Fibroblast of skin of right biceps (primary cell): ENCODE results near the gene EPHB1.
"Not testable (repeated sequence)": the region's sequence is repeated elsewhere in the genome, so short reads cannot be mapped to it uniquely, and the experiment has no call there.

ENCODE experiments used
- DNase-seq: peaks from one replicate; pipeline ENCODE4 v3.0.0-alpha.2; 2013

Gene EPHB1

DNA sequence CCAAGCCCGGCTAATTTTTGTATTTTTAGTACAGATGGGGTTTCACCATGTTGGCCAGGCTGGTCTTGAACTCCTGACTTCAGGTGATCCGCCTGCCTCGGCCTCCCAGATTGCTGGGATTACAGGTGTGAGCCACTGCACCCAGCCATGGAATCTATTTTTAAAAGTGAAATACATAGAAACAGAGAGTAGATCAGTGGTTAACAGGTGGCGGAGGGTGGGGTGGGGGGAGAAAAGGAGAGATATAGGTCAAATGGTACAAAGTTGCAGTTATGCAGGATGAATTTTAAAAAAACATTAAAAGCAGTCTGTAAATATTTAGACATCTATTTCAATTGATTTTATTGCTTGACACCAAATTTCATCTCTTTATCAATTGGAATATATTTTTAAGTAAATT, 6.8 kb upstream of the EPHB1 start:
- DNase-seq: not testable (repeated sequence)

DNA sequence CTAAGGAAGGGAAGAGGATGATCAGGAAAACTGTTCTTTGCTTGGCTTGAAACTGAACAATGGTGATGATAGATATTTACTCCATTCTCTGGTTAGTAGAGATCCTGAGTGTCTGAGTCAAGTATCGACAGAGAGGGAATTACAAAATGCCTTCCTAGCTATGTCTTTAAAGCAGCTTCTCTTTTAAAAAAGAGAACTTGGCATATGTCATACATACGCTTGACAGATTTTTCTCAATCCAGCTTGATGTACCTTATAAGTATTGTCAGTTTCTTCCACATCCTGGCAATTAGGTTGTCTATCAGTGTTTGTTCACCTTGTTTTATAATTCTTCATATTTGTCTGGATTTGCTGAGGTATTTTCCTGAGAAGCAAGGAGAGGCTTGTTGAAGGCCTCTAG, 5.0 kb upstream of the EPHB1 start:
- DNase-seq: no peak

DNA sequence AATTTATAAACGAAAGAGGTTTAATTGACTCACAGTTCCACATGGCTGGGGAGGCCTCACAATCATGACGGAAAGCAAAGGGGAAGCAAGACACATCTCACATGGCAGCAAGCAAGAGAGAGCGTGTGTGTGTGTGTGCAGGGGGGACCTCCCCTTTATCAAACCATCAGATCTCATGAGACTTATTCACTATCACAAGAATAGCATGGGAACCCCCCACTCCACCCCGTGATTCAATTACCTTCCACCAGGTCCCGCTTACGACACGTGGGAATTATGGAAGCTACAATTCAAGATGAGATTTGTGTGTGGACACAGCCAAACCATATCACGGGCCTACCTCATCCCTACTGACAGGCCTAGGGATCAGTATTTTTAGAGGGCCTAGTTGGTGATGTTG, 3.1 kb upstream of the EPHB1 start:
- DNase-seq: no peak

DNA sequence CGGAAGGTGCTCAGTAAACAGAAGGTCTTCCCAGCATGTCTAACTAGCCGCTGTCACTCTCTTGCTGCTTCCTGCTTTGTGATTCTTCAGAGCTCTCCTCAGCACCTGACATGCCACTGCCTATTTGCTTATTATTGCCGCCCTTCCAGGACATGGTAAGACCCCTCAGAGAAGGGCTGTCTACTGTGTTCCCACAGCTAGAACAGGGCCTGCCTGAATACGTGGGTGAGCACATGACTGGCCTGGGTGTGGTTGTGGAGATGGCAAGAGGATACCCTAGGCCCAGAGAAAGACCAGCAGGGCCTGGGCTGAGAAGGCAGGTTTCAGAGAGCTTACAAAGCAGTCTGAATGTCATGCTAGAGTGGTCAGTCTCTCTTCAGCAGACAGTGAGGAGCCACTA, 2.4 kb upstream of the EPHB1 start:
- no peak for DNase-seq

DNA sequence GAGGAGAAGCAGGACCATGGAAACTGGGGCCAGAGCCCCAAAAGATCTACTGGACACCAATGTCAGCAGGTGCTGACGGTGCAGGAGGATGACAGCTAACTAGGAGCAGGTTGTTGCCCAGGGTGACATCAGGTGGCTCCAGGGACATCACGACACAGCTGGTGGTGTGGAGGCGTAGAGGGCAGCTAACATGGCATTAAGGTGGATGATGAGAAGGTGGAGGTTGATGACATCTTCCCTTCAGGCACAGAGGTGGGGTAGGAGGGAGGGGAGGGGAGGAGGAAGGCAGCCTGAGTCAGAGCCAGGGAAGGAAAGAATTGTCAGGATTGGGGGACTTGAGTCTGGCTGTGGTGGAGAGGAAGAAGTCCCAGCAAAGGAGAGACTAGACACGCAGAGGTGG, 1.5 kb upstream of the EPHB1 start:
- DNase-seq: no peak

DNA sequence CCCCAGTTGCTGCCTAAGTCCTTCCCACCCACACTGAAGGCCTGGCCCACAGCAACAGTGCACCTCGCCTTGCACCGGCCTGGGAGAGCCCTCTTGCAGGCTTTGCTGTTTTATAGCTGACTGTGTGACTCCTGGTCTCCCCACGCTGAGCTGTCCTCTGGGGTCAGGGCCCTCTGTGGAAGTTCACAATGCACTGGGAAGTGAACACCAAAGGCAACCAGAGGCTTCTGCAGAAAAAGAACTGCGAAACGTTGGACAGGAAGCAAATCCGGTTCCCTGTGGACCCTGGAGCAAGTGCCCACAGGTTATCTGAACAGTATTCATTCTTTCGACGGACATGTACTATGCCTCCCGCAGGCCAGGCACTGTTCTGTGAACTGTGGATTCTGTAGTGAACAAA, 737 bp upstream of the EPHB1 start:
- no peak for DNase-seq

DNA sequence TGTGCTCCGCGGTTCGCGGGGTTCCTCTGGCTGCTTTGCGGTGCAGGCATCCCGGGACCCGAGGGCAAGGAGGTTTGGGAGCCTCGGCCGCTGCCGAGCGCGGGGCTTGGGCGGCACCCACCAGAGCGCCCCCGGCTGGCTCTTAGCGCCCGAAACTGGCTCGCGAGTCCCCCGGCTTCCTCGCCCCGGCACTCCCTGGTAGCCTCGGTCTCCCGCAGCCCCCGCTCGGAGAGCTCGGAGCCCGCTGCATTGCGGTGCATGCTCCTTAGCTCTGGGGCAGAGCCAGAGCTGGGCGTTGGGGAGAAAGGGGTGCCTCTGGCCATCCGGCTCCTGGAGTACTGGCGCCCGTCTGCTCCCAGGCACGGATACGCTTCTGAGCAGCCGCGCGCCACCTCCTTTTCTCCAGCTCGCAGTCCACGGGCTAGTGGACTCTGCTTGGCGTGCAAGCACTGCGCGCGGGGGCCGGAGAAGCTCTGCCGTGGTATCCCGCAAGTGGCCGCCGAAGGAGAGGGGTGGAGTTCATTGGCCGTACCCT, 753 bp downstream of the EPHB1 start:
- DNase-seq: peak; percentile 24

DNA sequence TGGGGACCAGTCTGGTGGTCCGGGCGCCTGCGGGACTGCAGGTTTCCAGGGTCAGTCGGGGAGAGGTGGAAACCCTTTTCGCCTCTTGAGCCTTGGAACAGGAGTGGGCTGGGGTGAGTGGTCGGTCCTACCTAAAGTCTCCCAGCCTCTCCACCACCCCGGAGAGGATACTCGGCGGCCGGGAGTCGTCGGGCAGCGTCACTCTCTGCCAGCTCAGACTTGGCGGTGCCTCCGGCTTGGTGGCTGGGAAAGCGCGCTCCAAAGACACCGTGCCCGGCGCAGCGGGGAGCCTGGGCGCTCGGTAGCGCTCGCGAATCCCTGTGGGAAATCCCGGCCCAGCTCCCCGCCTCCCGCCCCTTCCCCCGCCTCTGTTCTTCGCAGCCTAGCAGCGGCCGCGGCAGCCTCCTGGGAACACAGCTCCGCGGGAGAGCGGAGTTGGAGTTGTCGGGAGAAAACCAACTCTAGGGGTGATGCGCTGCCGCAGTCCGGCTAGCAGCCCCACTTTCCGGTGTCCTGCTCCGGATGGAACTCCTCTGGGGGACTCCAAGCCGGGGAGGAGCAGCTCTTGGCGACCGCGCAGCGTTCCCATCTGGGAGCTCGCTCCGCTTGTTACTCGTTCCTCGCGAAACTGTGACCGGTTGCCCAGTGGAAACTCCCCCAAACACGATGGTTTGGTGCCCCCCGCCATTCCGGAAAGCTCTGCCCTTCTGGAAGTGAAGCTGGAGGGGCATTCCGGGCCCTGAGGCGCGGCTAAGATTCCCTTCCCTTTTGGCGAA, 1.4 kb downstream of the EPHB1 start:
- DNase-seq: peak; percentile 42

DNA sequence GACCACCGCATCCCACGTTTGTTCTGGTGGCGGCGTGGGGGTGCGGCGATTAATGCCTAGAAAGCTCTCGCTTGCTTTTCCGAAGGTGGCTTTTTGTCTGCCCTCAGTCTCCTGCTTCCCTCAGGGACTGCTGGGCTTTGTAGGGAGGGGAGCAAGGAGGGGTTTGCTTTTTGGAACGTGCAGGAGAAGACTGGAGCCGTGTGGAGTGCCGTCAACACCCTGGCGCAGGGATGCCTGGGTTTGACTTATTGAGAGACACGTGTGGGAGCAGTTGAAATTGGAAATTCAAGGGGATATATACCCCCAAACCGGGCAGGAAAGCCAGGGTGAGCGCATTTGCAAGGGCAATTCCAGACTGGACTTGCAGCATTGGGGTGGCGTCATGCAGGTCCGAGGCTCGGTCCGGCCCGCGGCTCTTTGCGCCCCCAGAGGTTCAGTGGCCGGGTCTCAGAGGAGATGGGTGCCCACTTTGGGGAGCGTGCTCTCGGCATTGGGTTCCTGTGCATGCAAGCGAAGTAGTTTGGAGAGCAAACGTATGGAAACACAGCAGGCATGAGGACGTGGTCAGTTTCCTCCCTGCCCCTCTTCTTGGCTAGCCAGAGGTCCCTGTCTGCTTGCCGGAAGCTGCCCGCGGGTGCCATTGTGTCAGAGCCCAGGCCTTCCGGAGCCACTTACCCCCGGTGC, 2.1 kb downstream of the EPHB1 start:
- no peak for DNase-seq

DNA sequence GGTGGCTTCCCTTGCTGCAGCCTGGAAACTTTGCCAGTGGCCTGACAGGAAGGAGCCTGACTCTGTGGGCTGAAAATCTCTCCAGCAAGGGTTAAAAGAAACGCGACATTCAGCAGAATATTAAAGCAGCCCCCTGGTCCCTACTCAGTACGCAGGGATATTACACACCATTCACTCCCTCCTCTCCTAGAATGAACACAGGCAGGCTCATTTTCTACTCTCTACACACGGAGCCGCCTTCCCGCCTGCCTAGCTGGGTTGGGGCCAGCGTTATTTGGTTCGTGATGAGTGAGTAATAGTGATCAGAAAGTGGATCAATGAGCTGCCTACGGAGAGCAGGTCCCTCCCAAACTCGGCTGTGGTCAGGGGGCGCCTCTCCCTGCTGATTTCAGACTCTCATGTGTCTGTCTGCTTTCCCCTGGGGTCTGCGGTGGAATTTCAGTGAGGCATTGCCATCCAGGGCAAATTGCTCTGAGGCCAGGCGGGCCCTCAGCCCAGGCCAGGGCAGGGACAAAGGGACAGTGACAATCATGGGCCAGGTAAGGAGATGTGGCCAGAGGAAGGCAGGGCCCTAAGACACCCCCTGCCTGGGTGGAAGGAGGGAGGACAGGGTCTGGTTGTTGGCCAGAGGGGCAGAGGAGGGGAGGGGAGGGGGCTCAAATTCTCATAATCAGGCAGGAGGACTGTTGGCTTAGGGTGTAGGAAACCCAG, 2.8 kb downstream of the EPHB1 start:
- DNase-seq: no peak

DNA sequence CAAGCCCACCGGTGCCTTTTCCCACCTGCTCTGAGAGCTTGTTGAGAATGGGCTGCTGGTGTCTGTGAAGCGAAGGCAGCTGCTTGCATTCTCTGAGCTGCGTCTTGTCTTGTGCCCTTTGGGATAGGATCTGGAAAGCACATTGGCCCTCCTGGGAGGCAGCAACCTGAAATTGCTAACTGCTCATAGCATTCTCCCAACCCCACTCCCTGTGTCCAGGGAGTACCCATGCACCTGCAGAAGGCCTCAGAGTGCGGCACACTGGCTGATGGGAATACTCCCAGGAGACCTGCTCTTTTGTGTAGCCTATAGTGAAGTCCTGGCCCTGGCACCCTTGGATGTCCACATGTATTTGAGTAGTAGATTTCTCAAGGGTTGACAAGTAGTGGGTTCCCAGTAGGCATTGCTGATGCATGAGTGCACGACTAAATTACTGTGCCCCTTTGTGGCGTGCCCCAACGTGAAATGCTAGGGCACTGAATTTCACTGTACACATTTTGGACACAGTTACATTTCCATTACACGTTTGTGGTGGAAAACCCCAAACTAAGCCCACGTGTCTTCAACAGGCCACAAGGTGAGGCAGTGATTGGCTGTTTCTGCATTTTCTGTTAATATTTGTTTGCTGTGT, 3.7 kb downstream of the EPHB1 start:
- DNase-seq: no peak

DNA sequence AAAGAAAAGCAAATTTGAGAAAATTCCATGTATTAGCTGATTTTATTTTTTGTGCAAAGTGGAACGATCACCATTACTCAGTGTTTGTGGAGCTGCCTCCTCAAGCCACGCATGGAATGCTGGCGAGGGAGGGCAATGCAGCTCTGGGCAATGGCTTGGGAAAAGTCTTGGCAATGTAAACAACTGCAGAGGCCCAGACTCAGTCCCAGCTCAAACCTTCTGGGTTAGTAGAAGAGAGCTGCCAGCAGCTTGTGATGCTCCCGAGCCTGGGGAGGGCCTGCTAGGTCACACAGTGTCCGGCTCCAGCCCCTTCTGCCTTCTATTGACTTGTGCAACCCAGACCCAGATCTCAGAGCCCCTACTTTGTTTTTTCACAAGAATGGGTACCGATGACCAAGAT, 4.3 kb downstream of the EPHB1 start:
- DNase-seq: no peak

DNA sequence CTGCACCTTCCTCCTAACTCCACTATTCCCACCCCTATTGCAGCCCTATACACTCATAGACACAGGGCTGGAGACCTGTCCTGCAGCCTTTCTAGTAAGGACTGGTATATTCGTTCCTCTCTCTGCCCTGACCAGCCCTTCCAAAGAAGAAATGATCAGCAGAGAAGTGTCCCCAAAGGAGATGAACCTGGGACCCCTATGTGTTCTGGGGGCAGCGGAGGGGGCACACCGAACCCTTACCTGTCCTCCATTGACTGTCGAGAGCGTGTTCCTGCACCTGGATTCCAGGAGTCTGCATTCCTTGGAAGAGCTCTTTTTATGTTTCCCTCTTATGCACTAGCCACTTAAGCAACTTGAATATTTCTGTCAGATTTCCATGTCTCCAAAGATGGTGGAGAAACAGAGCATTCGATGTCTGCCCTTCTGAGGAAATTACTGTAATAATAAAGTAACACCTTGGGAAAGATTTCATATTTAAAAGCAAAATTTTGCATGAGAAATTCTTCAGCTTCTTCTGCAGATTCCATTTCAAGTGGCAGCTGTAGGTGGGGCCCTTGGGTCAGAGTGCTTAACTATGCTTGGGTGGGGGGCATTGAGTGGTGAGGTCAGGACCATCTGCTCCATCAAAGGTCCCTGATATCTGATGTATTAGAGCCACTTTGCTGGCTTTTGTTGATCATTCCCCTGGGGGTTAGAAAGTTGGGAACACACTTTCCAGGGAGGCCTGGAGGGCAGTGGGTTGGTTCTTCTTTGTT, 6.3 kb downstream of the EPHB1 start:
- DNase-seq: no peak

DNA sequence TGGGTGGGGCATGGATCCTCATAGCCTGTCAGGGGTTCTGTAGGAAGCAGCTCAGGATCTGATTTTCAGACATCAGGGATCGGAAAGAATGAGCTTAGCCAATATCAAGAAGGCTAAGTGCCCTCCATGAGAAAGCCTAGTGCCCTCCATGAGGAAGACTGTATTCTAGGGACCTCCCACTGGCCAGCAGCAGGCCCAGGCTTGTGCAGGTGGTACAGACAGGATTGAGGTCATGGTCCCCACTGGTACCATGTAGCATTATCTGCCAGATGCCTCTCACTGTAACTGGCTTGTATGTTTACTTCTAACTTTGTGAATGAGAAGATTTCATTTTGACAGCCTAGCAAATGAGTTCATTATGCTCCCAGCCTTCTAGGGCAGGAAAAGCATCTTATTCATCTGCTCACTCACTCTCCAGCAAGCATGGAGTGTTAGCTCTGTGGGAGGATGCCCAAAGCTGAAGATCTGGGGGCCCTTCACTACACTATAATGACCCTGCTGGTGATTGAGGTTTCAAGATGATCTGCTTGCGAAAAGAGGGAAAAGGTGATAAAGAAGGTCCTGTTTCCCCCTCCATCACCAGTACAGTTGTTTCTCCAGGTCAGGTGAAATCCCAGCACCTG, 7.5 kb downstream of the EPHB1 start:
- DNase-seq: no peak

DNA sequence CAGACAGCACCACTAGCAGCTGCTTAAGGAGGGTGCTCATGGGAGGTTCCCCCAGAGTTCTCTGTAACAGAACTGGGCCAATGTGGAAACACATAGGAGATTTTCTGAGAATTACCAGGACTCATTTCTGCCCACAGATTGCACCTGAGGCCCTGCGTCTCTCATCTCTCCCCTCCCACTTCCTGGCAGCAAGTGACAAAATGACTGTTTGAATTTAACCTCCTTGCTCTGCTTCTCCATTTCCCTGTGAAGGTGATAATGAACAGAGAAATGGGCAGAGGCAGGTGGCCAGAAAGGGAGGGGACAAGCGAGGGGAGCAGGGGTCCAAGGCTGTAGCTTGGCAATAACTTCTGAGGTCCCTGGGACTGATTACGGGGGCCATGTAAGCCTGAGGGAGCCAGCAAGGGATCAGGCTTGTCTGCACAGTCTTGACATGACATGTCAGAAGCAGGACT, 8.0 kb downstream of the EPHB1 start:
- DNase-seq: no peak

DNA sequence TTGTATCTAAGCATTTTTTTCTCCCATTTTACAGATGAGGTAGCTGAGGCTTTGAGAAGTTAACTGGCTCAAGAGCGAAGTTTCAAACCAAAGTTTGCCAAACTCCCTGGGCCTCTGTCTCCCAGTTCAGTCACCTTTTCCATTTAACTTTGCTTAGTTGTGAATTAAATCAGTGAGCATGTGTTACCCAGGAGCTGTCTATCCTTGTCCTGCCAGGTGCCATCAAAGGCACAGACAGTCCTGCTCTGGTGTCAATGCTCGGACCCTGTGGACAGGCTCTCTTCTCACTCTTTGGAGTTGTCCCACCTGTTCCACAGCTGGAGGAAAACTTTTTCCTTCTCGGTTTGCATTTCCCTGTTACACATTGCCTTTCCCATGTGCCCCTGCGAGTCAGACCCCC, 8.6 kb downstream of the EPHB1 start:
- no peak for DNase-seq

DNA sequence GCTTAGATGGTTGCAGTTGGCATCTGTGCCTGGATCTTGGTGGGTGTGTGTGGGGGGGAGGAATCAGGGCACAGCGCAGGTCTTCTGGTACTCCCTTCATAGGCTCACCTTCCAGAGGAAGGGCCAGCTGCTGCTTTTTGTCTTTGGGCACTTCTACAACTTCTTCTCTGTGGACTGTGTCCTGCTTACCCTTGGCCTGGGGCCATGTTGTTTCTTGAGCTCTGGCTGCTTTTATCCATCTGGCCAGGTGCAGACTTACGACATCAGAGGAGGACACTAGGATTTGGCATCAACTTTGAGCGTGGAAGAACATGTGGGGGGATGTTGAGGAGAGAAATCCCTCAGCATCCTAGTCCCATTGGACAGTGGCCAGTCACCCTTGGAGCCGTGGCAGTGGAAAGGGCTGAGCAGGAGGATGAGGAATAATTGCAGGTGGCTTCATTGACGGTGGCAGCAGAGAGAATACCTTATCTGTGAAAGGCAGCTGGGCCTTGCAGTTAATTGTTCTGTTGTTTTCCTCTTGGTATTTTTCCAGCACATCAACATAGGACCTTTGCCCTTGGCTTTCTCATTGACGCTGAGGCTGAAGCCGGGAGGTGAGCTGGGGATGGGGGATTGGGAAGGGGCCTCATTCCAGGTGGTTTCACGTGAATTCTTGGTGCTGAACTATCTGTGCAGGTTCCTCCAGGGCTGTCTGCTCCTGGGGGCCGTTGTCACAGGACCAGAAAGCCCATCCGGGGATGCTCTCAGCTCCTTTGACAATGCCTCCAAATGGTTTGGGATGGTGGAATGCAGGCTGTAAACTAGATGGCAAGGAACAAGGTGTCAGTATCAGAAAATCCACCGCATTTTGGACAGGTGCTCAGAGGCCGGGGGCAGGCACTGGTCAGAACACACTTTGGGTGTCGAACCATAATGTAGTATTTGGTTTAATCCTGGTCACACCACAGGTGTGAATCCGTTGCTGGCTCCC, 9.7 kb downstream of the EPHB1 start:
- no peak for DNase-seq

DNA sequence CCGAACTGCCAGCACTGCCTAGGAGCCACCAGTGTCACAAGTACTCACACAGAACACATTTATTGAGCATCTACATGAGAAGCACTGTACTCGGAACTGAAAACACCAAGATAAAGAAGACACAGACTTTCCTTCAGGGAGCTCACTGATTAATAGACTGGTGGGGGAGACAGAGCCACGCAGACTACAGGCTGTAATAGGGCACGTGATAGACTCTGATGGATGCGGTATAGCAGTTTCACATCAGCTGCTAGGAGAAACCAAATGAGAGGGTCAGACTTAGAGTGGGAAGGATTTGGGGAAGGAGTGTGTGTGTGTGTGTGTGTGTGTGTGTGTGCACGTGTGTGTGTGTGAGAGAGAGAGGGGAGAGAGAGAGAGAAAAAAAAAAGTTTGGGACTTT, 12.1 kb downstream of the EPHB1 start:
- no peak for DNase-seq

DNA sequence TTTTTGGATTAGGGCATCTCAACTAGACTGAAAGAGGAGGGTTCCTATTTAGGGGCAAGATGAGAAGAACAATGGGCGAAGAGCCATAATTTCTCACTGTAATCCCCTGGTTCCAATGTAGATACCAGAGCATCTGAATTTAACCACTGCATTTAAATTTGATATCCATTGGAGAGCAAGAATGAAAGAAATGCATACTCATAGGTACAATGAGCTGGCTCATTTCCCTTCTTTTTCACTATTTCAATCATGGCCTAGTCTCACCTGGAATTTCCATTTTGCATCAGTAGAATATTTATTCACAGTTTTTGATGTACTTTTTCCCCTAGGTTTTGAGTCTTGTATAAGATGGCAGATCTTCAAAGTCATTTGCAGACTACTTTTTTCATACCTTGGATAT, 13.8 kb downstream of the EPHB1 start:
- DNase-seq: no peak

DNA sequence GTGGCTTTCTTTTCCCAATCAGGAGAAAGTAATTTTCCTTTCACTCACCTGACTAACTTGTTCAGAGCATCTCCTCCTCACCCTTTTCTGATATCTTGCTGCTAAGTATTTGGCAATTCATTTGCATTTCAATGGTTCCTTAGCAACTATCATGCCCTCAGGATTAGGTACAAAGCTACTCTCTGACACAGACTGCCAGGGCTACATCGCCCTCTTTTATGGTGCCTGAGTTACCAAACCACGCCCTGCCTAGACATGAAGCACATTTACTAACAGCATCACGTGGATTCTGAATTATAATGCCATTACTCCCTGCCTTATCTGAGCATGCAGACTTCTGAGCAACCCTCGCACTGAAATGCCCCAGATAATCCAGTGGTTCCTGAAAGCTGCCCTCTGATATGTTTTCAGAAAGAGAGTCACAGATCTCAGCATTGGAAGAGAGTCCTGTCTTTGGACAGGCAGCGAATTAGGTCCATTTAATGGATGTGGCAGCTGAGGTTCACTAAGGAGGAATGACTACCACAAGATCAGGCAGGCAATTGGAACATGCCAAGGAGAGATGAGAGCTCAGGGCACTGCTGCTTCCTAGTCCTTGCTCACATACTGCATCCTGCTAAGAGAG, 14.5 kb downstream of the EPHB1 start:
- no peak for DNase-seq
